GM10266 (cell line): Measurements from ENCODE around the gene NAPSA.

Experiments
- DNase-seq: peaks from one replicate; pipeline ENCODE4 v3.0.0; 2012; ENCODE audit errors: extremely low spot score
- CTCF ChIP-seq: IDR thresholded peaks from 2 replicates; pipeline ENCODE4 v1.5.1; 2012; ENCODE audit warnings: mild to moderate bottlenecking, low read depth; ENCODE audit not compliant: control insufficient read depth, insufficient read depth; ENCODE audit errors: missing control alignments

NAPSA gene

GRCh38 chr19:50368649-50369570 is 3.5 kb upstream of the NAPSA start:
- DNase-seq: peak; percentile 83

GRCh38 chr19:50362656-50363424 is 2.6 kb downstream of the NAPSA start:
- no peak for TF ChIP-seq CTCF
- DNase-seq: no peak

More at GRCh38 chr19:50368649-50369570, 3.5 kb upstream of the NAPSA start:
- TF ChIP-seq CTCF: peak; percentile 83

- TF ChIP-seq CTCF: no peak
- no peak for DNase-seq
These were observed 3.4 kb downstream of the NAPSA start for GRCh38 chr19:50362030-50362412.

- no peak for TF ChIP-seq CTCF
These were observed 4.0 kb downstream of the NAPSA start for GRCh38 chr19:50361290-50362029.

GRCh38 chr19:50359328-50359818 is 6.1 kb downstream of the NAPSA start:
- TF ChIP-seq CTCF: no peak
- DNase-seq: no peak

More at GRCh38 chr19:50361290-50362029, 4.0 kb downstream of the NAPSA start:
- DNase-seq: no peak

GRCh38 chr19:50358483-50359327 is 6.7 kb downstream of the NAPSA start:
- DNase-seq: peak; percentile 85

More at GRCh38 chr19:50358483-50359327, 6.7 kb downstream of the NAPSA start:
- TF ChIP-seq CTCF: no peak
